ENCODE measurements around the gene KLHDC3.
"Not testable (repeated sequence)": the region's sequence is repeated elsewhere in the genome, so short reads cannot be mapped to it uniquely, and the experiment has no call there.

The KLHDC3 gene

DNA sequence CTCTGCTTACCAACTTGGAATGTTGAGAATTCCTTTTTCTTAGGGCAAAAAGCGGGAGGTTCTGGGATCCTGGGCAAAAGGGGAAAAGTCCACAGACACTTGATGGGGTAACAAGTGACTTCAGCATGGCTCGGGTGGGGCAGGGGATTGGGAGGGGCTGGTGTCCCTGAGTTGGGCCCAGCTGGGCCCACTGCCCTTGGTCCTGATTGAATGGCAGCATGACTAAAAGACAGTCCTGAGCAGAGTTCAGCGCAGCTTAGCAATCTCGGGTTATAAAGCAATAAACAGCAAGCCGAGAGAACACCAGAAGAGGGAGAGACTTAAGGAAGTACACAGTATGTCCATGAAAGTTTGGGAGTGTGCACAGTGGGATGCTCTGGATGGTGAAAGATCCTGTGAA is 24.1 kb upstream of the KLHDC3 start:
- FAIRE-seq = no peak

GRCh38 chr6:42993445-42993844 is 20.6 kb upstream of the KLHDC3 start:
- FAIRE-seq = no peak

DNA sequence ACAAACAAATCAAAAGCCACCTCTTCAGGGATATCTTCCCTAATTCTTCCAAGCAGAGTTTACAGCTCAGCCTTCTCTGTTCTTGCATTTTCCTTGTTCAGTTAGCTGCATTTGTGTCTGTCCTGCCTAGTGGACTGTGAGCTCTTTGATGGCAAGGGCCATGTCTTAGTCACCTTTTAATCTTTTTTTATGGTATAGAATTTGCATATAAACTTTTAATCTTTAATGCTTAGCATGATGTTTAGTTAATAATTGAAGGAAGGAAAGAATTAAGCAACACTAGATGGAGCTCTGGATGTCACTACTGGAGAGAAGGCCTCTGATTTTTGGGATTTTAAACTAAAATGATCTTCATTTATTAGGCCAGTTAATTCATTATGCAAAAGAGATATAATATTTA is 17.5 kb upstream of the KLHDC3 start:
- no peak for FAIRE-seq

DNA sequence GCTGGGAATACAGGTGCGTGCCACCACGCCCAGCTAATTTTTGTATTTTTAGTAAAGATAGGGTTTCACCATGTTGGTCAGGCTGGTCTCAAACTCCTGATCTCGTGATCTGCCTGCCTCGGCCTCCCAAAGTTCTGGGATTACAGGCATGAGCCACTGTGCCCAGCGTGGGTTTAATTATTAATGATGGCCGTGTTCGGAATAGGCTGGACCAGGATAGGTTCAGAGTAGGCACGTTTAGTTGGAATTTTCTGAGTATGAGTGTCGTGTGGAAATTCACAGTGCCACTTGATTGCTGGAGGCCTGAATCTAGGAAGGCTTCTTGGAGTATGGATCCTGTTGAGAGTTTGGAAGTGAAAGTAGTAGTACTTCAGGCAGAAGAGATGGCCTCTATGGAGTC is 15.8 kb upstream of the KLHDC3 start:
- FAIRE-seq = not testable (repeated sequence)

- no peak for FAIRE-seq
Observed at GRCh38 chr6:43001843-43002242, 12.2 kb upstream of the KLHDC3 start.

- FAIRE-seq = no peak
Observed at GRCh38 chr6:43005844-43006243, 8.2 kb upstream of the KLHDC3 start.

DNA sequence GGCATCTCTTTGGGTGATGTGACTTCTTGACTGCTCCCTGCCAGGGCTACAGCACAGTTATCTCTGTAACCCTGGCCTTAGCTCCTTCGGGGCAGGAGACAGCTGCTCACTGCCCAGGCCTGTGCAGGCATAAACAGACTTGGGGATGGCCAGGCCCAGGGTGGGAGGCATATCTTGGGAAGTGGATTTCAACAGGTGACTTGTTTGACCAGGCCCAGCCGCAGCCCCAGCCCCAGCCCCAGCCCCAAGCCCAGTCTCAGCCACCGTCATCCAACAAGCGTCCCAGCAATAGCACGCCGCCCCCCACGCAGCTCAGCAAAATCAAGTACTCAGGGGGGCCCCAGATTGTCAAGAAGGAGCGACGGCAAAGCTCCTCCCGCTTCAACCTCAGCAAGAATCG is 7.8 kb upstream of the KLHDC3 start:
- no peak for FAIRE-seq

- no peak for FAIRE-seq
Observed at GRCh38 chr6:43007126-43007525, 6.9 kb upstream of the KLHDC3 start.

DNA sequence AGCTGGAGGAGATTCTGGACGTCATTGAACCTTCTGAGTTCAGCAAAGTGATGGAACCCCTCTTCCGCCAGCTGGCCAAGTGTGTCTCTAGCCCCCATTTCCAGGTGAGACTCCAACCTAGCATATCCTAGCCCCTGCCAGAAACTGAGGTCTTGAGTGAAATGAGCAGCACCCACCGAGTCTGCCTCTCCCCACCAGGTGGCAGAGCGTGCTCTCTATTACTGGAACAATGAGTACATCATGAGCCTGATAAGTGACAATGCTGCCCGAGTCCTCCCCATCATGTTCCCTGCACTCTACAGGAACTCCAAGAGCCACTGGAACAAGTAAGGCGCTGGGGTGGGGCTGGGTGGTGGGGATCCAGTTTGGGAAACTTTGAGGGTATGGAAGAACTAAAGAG is 4.9 kb upstream of the KLHDC3 start:
- no peak for FAIRE-seq

DNA sequence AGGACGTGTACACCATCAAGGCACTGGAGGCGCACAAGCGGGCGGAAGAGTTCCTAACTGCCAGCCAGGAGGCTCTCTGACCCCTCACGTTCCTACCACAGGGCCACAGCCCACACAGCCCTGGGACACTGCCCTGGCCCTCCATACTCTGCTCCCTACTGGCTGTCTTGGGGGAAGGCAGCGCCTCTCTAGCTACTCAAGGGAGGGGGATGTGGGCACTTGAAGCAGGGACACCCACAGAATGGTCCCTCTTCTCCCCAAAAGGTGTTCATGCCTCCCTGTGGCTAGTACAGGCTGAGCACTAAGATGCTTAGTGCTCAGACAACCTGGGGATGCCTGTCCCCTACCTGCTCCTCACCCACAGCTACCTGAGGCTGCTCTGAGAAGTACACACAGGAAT is 2.8 kb upstream of the KLHDC3 start:
- no peak for FAIRE-seq

DNA sequence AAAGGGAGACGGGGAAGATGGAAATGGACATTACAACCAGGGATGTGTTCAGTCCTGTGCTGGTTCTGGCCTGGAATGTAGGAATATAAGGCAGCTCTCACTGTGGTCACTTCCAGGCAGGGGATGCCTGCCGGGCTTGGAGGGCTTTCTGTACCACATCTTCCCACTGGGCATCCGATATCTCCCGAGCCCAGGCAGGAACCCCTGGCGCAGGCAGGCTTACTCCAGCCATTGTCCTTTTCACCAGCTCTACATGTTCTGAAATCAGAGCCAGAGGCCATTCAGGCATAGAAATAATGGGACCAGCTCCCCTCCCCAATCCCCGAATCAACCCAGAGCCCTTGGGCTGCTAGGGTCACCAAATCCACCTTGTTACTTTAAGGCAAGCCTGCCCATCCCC is 1.7 kb upstream of the KLHDC3 start:
- no peak for FAIRE-seq

DNA sequence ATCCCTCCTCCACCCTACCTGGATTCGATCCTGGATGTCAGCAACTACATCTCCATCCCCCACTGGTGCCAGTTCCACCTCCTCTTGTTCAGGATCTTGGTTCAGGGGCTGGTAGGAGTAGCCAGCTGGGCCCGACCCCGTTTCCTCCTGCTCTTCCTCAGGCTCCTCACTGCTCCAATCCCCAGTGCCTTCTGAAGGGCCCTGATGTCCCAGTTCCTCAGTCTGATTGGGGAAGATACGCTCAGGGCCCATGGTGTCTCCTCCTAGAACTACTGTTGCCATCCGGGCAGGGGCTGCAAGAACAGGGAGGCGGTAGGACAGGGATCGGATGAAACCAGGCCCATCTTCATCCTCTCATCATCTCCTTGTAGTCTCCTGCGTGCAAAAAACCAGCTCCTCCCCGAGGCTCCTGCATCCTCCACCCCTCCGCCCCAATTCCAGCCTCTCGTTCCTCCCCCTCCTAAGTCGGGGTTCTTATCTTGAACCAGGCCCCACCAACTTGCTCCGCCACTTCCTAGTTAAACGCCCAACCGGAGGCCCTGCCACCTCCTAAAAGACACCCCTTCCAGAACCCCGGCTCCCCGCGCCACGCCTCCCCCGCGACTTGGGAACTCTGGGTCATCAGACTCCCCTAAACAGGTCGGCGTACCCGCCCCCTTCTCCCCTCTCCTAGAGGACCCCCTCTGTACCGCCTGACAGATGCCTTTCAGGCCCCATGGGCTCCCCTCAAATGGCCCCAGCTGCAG is 779 bp upstream of the KLHDC3 start:
- FAIRE-seq = no peak

- FAIRE-seq = no peak
Observed at GRCh38 chr6:43014434-43014909, 423 bp downstream of the KLHDC3 start.

DNA sequence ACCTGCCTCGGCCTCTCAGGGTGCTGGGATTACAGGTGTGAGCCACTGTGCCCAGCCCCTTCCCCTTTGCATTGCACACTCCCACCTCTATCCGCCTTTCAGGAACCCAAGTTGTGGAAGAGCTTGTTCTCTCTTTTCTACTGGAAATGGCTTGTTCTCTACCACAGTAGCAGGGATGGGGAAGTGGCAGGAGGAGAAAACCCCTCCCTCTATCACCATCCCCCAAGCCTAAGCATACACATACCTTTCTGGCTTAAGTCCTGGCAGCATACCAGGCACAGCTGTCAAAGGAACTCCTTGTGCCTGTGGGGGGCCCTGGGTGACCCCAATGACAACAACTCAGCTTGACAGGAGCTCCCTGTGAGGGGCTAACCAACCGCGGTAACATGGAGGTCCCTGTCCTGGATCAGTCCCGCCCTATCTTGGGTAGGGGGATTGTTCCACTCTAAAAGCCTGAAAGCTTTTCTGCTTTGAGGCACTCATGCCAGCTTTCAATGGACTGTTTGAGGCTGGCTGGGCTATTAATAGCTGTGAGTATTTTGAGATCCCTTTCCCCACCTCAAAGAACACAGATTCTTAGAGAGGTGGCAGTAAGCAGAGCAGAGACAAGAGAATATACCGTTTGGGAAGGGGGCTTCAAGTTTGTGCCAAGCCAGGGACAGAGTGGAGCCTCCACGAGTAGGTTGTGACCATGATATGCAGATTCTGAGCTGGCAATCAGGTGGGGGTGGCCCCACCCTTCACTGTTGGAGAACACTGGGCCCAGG is 2.3 kb downstream of the KLHDC3 start:
- no peak for FAIRE-seq

DNA sequence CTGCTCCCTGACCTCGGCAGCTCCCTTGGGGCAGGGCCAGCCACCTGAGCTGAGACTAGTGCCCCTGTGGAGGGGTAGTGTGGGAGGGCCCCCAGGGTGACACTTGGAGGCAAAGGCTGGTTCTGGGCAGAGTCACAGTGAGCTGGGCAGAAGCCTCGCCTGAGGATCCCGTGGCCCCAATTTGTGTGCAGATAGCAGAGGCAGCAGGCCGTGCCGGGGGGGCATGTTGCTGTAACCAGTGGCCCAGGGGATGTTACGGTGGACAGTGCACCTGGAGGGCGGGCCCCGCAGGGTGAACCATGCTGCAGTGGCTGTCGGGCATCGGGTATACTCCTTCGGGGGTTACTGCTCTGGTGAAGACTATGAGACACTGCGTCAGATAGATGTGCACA is 2.9 kb downstream of the KLHDC3 start:
- no peak for FAIRE-seq

DNA sequence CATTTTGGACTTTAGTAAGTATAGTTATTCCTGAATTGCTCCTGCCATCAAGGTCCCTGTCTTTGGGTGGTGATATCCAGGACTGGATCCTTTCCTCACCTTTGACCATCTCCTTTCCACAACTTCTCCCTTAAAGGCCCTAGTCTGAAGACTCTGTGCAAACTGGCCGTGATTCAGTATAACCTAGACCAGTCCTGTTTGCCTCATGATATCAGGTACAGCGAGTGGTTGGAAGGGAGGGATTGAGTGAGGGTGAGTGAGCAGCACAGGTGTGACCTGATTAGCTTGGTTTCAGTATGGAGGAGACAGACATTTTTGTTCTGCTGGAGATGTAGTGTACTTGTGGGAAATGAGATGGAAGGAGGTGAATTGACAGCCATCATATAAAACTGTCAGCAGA is 5.1 kb downstream of the KLHDC3 start:
- FAIRE-seq = no peak

GRCh38 chr6:43020052-43020705 is 6.1 kb downstream of the KLHDC3 start:
- FAIRE-seq = no peak

DNA sequence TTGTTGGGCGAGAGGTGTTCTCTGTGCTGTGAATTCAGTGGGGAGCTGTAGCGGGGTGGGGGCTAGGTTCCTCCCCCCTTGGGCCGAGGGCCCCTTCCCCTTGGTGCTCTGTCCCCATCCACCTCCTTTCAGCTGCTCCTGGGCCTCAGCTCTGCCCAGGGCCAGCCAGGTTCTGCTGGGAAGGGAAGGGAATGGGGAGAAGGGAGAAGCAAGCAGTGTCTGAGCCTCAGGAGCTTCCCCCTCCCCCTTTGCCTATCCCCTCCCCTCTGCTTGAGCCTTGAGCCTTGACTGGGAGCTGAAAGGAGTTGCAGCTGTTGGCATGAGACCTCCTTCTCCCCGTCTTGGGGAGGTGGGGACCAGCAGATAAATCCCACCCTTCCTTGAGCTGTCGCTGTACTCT is 6.8 kb downstream of the KLHDC3 start:
- no peak for FAIRE-seq

DNA sequence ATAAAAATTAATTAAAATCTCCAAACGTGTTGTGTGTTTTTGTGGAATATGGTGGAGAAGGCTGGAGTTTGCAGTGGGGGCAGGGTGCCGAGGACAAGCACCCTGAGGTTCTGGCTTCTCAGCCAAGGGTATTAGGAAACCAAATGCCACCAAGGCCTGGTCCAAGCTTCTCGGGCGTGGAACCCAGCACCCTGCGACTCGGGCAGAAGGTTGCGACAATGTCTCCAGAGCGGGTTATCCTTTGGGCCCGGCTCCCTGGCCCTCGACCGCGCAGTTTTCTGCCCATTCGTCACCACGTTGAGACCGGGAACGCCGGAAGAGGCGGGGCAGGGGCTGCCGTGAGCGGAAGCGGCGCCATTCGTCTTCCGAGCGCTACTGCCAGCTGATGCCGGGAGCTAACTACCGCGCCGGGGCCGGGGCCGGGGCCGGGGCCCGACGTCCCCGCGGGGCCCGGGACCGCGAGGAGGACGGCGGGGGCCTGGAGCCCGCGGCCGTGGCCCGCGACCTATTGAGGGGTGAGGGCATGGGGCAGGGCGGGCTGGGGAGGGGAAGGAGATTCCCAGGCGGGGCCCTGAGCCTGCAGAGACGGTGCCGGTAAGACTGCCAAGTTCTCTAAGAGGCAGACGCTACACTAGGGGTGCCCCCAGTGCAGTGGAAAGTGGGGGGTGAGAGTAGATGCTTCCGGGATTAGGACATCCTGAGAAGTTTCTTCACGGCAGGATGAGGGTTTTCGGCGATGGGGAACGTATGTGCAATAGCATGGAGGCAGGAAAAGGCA is 7.4 kb downstream of the KLHDC3 start, which contains the start of gene RRP36:
Gene RRP36 (plus strand): TSS at position 354 of the 778 bp plus-strand sequence. CDS start 32 bp downstream, at position 386.
- no peak for FAIRE-seq

GRCh38 chr6:43024436-43024835 is 10.4 kb downstream of the KLHDC3 start:
- FAIRE-seq = no peak

- no peak for FAIRE-seq
Observed at GRCh38 chr6:43026365-43026764, 12.3 kb downstream of the KLHDC3 start.

- no peak for FAIRE-seq
Observed at GRCh38 chr6:43029120-43029519, 15.1 kb downstream of the KLHDC3 start.

GRCh38 chr6:43032326-43032725 is 18.3 kb downstream of the KLHDC3 start:
- no peak for FAIRE-seq
